SK-N-SH treated with all-trans-retinoic acid at 6 μM for 48 hours (cell line): ENCODE measurements around the gene MITF.

Experiments used
- ARNTL ChIP-seq: fragments of 450-650 bp; formaldehyde crosslinking; IDR thresholded peaks from 2 replicates; pipeline ENCODE4 v1.5.0; 2020; ENCODE audit warnings: low read depth, mild to moderate bottlenecking, moderate library complexity, borderline replicate concordance
- BACH2 ChIP-seq: fragments of 250-450 bp; sonication (Bioruptor Pico); IDR thresholded peaks from 2 replicates; pipeline ENCODE4 v1.9.0; 2021; ENCODE audit warnings: mild to moderate bottlenecking, borderline replicate concordance
- CSDC2 ChIP-seq: fragments of 250-450 bp; sonication (Bioruptor Pico); IDR thresholded peaks from 2 replicates; pipeline ENCODE4 v1.5.0; 2020; ENCODE audit warnings: mild to moderate bottlenecking, moderate library complexity
- PPARA ChIP-seq: fragments of 250-450 bp; sonication (Bioruptor Pico); IDR thresholded peaks from 2 replicates; pipeline ENCODE4 v1.5.0; 2020; ENCODE audit warnings: mild to moderate bottlenecking, borderline replicate concordance
- RARB ChIP-seq: fragments of 250-450 bp; sonication (Bioruptor Pico); IDR thresholded peaks from 2 replicates; pipeline ENCODE4 v1.8.0; 2021; ENCODE audit warnings: mild to moderate bottlenecking, moderate library complexity
- ZFP3 ChIP-seq: fragments of 250-450 bp; sonication (Bioruptor Pico); IDR thresholded peaks from 2 replicates; pipeline ENCODE4 v1.5.0; 2020; ENCODE audit warnings: mild to moderate bottlenecking, moderate library complexity
- ZFP30 ChIP-seq: fragments of 450-650 bp; formaldehyde crosslinking; IDR thresholded peaks from 2 replicates; pipeline ENCODE4 v1.5.0; 2022; ENCODE audit warnings: mild to moderate bottlenecking, moderate library complexity
- ZNF70 ChIP-seq: fragments of 450-650 bp; formaldehyde crosslinking; IDR thresholded peaks from 2 replicates; pipeline ENCODE4 v1.5.0; 2020; ENCODE audit warnings: mild to moderate bottlenecking, moderate library complexity
- TF ChIP-seq, protein P1 (sequence below): fragments of 250-450 bp; sonication (Bioruptor Pico); IDR thresholded peaks from 2 replicates; pipeline ENCODE4 v1.5.1; 2021; ENCODE audit warnings: mild to moderate bottlenecking, moderate library complexity
- TF ChIP-seq, protein P2 (sequence below): fragments of 250-450 bp; sonication (Bioruptor Pico); IDR thresholded peaks from 2 replicates; pipeline ENCODE4 v1.5.0; 2020; ENCODE audit warnings: mild to moderate bottlenecking, moderate library complexity
- TF ChIP-seq, protein P3 (sequence below): fragments of 250-450 bp; sonication (Bioruptor Pico); IDR thresholded peaks from 2 replicates; pipeline ENCODE4 v1.5.1; 2020; ENCODE audit warnings: low read depth, mild to moderate bottlenecking, moderate library complexity
- TF ChIP-seq, protein P4 (sequence below): fragments of 250-450 bp; sonication (Bioruptor Pico); IDR thresholded peaks from 2 replicates; pipeline ENCODE4 v1.8.0; 2020; ENCODE audit warnings: mild to moderate bottlenecking, moderate library complexity, borderline replicate concordance

DNA sequence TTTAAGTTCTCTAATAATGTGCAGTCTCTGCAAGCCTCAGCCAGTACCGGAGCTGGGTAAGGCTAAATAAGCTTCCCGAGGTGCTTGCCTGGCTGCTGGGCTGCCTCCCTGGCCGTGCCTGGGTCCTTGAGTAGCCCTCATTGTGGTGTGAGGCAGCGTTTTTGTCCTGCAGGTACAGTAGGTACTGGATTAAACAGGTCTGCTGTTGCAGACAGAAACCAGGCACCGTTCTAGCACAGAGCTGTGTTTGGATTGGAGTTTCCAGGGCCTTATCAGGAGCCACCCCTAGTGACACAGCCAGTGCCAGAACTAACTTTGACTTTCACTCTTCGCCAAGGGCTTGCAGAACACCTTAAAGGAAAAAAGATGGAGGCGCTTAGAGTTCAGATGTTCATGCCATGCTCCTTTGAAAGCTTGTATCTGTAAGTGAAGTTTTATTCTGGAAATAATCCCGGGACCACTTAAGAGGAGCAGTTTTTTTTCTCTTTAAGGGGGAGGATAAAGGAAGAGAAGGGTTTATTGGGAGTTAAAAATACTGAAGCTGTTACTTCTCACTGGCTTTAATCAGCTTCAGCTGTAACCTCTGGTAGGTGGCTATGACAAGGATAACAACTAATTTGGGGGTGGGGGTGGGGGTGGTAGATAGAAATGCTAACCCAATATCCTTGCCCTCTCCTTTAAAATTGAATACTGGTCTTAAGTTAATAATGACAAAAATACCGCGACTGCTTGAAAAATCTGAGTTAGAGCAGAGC is 126.8 kb downstream of the MITF start:
- TF ChIP-seq, protein P1, sequence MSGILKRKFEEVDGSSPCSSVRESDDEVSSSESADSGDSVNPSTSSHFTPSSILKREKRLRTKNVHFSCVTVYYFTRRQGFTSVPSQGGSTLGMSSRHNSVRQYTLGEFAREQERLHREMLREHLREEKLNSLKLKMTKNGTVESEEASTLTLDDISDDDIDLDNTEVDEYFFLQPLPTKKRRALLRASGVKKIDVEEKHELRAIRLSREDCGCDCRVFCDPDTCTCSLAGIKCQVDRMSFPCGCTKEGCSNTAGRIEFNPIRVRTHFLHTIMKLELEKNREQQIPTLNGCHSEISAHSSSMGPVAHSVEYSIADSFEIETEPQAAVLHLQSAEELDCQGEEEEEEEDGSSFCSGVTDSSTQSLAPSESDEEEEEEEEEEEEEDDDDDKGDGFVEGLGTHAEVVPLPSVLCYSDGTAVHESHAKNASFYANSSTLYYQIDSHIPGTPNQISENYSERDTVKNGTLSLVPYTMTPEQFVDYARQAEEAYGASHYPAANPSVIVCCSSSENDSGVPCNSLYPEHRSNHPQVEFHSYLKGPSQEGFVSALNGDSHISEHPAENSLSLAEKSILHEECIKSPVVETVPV (CRISPR knock-in tag) = no peak
- TF ChIP-seq, protein P2, sequence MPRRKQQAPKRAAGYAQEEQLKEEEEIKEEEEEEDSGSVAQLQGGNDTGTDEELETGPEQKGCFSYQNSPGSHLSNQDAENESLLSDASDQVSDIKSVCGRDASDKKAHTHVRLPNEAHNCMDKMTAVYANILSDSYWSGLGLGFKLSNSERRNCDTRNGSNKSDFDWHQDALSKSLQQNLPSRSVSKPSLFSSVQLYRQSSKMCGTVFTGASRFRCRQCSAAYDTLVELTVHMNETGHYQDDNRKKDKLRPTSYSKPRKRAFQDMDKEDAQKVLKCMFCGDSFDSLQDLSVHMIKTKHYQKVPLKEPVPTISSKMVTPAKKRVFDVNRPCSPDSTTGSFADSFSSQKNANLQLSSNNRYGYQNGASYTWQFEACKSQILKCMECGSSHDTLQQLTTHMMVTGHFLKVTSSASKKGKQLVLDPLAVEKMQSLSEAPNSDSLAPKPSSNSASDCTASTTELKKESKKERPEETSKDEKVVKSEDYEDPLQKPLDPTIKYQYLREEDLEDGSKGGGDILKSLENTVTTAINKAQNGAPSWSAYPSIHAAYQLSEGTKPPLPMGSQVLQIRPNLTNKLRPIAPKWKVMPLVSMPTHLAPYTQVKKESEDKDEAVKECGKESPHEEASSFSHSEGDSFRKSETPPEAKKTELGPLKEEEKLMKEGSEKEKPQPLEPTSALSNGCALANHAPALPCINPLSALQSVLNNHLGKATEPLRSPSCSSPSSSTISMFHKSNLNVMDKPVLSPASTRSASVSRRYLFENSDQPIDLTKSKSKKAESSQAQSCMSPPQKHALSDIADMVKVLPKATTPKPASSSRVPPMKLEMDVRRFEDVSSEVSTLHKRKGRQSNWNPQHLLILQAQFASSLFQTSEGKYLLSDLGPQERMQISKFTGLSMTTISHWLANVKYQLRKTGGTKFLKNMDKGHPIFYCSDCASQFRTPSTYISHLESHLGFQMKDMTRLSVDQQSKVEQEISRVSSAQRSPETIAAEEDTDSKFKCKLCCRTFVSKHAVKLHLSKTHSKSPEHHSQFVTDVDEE (CRISPR knock-in tag) = no peak
- TF ChIP-seq ZFP3 (CRISPR knock-in tag) (no peak), PPARA (CRISPR knock-in tag) (no peak), CSDC2 (CRISPR knock-in tag) (no peak), RARB (no peak), ARNTL (CRISPR knock-in tag) (no peak), BACH2 (CRISPR knock-in tag) (no peak), ZNF70 (CRISPR knock-in tag) (no peak), ZFP30 (no peak)
- TF ChIP-seq, protein P3, sequence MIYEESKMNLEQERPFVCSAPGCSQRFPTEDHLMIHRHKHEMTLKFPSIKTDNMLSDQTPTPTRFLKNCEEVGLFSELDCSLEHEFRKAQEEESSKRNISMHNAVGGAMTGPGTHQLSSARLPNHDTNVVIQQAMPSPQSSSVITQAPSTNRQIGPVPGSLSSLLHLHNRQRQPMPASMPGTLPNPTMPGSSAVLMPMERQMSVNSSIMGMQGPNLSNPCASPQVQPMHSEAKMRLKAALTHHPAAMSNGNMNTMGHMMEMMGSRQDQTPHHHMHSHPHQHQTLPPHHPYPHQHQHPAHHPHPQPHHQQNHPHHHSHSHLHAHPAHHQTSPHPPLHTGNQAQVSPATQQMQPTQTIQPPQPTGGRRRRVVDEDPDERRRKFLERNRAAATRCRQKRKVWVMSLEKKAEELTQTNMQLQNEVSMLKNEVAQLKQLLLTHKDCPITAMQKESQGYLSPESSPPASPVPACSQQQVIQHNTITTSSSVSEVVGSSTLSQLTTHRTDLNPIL = no peak
- TF ChIP-seq, protein P4, sequence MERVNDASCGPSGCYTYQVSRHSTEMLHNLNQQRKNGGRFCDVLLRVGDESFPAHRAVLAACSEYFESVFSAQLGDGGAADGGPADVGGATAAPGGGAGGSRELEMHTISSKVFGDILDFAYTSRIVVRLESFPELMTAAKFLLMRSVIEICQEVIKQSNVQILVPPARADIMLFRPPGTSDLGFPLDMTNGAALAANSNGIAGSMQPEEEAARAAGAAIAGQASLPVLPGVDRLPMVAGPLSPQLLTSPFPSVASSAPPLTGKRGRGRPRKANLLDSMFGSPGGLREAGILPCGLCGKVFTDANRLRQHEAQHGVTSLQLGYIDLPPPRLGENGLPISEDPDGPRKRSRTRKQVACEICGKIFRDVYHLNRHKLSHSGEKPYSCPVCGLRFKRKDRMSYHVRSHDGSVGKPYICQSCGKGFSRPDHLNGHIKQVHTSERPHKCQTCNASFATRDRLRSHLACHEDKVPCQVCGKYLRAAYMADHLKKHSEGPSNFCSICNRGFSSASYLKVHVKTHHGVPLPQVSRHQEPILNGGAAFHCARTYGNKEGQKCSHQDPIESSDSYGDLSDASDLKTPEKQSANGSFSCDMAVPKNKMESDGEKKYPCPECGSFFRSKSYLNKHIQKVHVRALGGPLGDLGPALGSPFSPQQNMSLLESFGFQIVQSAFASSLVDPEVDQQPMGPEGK (CRISPR knock-in tag) = no peak
